ENCODE measurements around the gene LONRF2.
"Not testable (repeated sequence)": the region's sequence is repeated elsewhere in the genome, so short reads cannot be mapped to it uniquely, and the experiment has no call there.

The LONRF2 gene

GRCh38 chr2:100321866-100322820 is at the start of gene LONRF2:
Gene LONRF2, minus strand, starts transcription at chr2:100322501. Its CDS starts 408 bp downstream, at chr2:100322093.
- Histone ChIP-seq H3K27me3 (peaks cover 0 to 3% of the 10 kb centered on the region in 2 donors), H3K27ac (peak within 1 kb of the TSS; percentile 51 to 66), H3K36me3 (no peaks in the 10 kb centered on the region), H3K9me3 (peaks cover 0 to 5% (median 0%) of the 10 kb centered on the region in 3 donors), H3K4me3 (peak within 1 kb of the TSS; percentile 62 to 76), H3K4me1 (peaks cover 0 to 11% (median 7%) of the 10 kb centered on the region in 4 donors)
- no peak for DNase-seq
- no peak for TF ChIP-seq CTCF (IDR thresholded peaks at IDR 0.05)
- intact Hi-C loops (cut with DNase I; ENCODE audit: low total_unique reads) = no loop called here

DNA sequence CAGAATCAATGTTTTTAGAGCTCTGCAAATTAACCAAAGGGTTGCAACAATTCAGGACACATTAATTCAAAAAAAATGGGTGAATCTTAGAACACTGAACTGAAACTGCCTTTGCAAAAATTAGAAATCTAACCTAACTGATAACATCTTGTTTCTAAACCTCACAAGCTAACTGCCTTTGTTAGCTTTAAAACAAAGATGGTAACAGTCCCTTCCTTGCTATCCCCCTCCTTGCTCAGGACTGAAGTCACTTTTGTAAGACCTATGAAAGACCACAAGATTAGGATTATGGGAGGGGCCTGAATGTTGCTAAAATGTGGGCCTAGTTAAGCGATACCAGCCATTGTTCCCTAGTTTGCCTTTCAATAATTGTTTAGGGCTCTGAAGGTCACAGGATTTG is 44.9 kb upstream of the LONRF2 start:
- no peak for TF ChIP-seq CTCF (IDR thresholded peaks at IDR 0.05)
- Histone ChIP-seq H3K36me3 (no peaks in the 10 kb centered on the region), H3K27ac (no peak overlapping the region), H3K9me3 (peaks cover 9 to 23% (median 13%) of the 10 kb centered on the region in 3 donors), H3K27me3 (no peaks in the 10 kb centered on the region), H3K4me3 (no peak overlapping the region), H3K4me1 (peaks cover 0 to 9% (median 0%) of the 10 kb centered on the region in 4 donors)
- DNase-seq = no peak
- intact Hi-C loops (cut with DNase I; ENCODE audit: low total_unique reads) = no loop called here

GRCh38 chr2:100365434-100365833 is 43.1 kb upstream of the LONRF2 start:
- Histone ChIP-seq H3K4me3 (no peak overlapping the region), H3K4me1 (peaks cover 0 to 9% (median 0%) of the 10 kb centered on the region in 4 donors), H3K9me3 (peaks cover 0 to 12% (median 3%) of the 10 kb centered on the region in 3 donors), H3K27ac (no peak overlapping the region), H3K27me3 (no peaks in the 10 kb centered on the region), H3K36me3 (no peaks in the 10 kb centered on the region)
- intact Hi-C loops (cut with DNase I; ENCODE audit: low total_unique reads) = no loop called here
- TF ChIP-seq CTCF (IDR thresholded peaks at IDR 0.05) = no peak
- DNase-seq = no peak

- intact Hi-C loops (cut with DNase I; ENCODE audit: low total_unique reads); H3K36me3 ChIP-seq; DNase-seq; H3K4me3 ChIP-seq; H3K27ac ChIP-seq; H3K9me3 ChIP-seq; H3K4me1 ChIP-seq; H3K27me3 ChIP-seq: not testable (repeated sequence)
Observed at GRCh38 chr2:100362269-100362668, 40.0 kb upstream of the LONRF2 start.

GRCh38 chr2:100359576-100359975 is 37.3 kb upstream of the LONRF2 start:
- DNase-seq = no peak
- no peak for TF ChIP-seq CTCF (IDR thresholded peaks at IDR 0.05)
- H3K4me1 ChIP-seq = no peaks in the 10 kb centered on the region
- intact Hi-C loops (cut with DNase I; ENCODE audit: low total_unique reads) = no loop called here
- H3K36me3 ChIP-seq = no peaks in the 10 kb centered on the region
- peaks cover 0 to 8% (median 0%) of the 10 kb centered on the region in 3 donors for H3K9me3 ChIP-seq
- no peak overlapping the region for H3K27ac ChIP-seq
- no peak overlapping the region for H3K4me3 ChIP-seq
- peaks cover 0 to 2% of the 10 kb centered on the region in 2 donors for H3K27me3 ChIP-seq

- H3K27ac ChIP-seq = no peak overlapping the region
- no peak for DNase-seq
- peaks cover 0 to 2% of the 10 kb centered on the region in 2 donors for H3K27me3 ChIP-seq
- no peak for TF ChIP-seq CTCF (IDR thresholded peaks at IDR 0.05)
- peaks cover 0 to 8% (median 0%) of the 10 kb centered on the region in 3 donors for H3K9me3 ChIP-seq
- no peak overlapping the region for H3K4me3 ChIP-seq
- intact Hi-C loops (cut with DNase I; ENCODE audit: low total_unique reads) = no loop called here
- H3K4me1 ChIP-seq = no peaks in the 10 kb centered on the region
- no peaks in the 10 kb centered on the region for H3K36me3 ChIP-seq
Observed at GRCh38 chr2:100358554-100358953, 36.3 kb upstream of the LONRF2 start.

All from tibial artery (tissue), 4 donors.